Dedifferentiated amniotic fluid mesenchymal stem cell (primary cell): ENCODE results near the gene PRKCI.
"Not testable (repeated sequence)": the region's sequence is repeated elsewhere in the genome, so short reads cannot be mapped to it uniquely, and the experiment has no call there.

Experiments
- DNase-seq: peaks from one replicate; pipeline ENCODE4 v3.0.0-alpha.2; 2016; ENCODE audit errors: extremely low spot score

PRKCI gene

DNA sequence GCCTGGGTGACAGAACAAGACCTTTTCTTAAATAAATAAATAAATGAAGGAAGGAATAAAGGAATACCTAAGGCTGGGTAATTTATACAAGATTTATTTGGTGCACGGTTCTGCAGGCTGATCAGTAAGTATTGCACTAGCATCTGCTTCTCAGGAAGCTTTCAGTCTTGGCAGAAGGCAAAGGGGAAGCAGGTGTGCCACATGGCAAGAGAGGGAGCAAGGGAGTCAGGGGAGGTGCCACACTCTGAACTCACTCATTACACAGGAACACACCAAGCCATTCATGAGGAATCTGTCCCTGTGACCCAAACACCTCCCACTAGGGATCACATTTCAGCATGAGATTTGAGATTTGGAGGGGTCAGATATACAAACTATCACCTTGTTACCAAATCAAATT, 56.4 kb downstream of the PRKCI start:
- DNase-seq: no peak

GRCh38 chr3:170290194-170290593, 68.0 kb downstream of the PRKCI start:
- no peak for DNase-seq

- no peak for DNase-seq
These were observed 73.4 kb downstream of the PRKCI start for GRCh38 chr3:170295586-170295985.

- DNase-seq: no peak
These were observed 74.5 kb downstream of the PRKCI start for GRCh38 chr3:170296703-170297102.

GRCh38 chr3:170301405-170301804, 79.2 kb downstream of the PRKCI start:
- peak; percentile 65 for DNase-seq

GRCh38 chr3:170302008-170302407, 79.8 kb downstream of the PRKCI start:
- no peak for DNase-seq

DNA sequence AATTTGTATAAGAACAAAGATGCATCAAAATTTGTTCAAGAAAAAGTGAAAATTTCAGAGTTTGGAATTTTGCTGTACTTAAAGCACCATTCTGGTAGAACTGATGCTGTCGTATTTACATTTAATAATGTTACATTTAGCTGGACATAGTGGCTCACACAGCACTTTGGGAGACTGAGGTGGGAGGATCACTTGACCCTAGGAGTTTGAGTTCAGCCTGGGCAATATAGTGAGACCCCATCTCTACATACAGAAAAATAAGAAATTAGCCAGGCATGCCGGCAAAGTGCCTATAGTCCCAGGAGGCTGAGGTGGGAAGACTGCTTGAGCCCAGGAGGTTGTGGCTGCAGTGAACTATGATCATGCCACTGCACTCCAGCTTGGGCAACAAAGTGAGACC, 83.8 kb downstream of the PRKCI start:
- DNase-seq: no peak

- no peak for DNase-seq
These were observed 85.6 kb downstream of the PRKCI start for GRCh38 chr3:170307671-170308405.

DNA sequence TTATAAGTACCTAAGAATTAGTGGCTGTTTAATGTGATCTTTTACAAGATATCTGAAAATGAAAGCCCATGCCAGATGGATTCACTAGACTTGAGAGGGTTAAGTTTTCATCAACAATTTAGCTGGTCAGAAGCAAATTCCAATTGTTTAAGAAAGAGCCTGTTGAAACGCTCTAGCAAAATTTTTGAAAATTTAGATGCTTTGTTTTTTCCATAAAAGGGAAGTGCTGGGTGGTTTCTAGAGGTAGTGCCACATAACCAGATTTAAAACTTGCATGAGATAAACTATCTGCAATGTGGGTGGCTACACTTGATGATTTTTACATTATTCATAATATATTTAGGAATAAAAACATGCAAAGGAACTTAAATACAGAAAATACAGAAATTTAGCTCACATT, 86.8 kb downstream of the PRKCI start:
- DNase-seq: peak; percentile 57

- no peak for DNase-seq
These were observed 95.7 kb downstream of the PRKCI start for GRCh38 chr3:170317954-170318353.

DNA sequence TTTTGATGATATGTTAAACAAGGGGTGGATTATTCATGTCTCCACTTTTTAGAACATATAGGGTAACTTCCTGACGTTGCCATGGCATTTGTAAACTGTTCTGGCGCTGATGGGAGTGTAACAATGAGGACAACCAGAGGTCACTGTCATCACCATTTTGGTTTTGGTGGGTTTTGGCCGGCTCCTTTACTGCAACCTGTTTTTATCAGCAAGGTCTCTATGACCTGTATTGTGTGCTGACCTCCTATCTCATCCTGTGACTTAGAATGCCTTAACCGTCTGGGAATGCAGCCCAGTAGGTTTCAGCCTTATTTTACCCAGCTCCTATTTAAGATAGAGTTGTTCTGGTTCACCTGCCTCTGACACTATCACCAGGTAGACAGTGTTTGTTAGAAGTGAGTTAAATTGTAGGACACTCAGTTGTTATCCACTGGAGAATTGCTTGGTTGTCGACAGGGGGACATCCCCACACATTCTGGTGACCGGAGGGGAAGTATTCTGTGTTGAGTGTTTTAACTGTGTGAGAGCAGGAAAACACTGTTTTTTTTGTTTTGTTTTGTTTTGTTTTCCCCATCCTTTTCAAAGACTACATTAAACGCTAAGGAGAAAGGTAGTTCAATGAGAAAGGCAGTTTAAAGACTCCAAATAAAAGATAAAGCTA, 98.4 kb downstream of the PRKCI start:
- DNase-seq: no peak

- no peak for DNase-seq
These were observed 99.3 kb downstream of the PRKCI start for GRCh38 chr3:170321321-170322034.

- no peak for DNase-seq
These were observed 100.5 kb downstream of the PRKCI start for GRCh38 chr3:170322566-170323269.

DNA sequence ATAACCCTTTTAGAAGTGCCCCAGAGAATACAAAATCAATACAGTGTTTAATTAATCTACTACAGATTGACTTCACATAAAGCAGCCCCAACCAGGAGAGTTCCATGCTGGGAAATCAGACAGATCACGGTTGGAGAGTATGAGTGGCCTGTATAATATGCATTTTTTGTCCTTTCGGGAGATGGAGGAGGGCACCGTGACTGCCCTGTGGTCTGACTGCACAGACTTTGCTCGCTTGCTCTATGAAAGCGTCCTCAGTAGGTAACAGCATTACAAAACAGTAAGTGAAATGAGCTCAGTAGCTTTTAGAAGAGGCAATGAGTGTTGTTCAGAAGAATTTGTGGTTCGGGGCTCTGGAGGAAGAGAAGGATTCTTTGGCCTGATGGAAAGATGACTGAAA, 101.1 kb downstream of the PRKCI start:
- DNase-seq: no peak

DNA sequence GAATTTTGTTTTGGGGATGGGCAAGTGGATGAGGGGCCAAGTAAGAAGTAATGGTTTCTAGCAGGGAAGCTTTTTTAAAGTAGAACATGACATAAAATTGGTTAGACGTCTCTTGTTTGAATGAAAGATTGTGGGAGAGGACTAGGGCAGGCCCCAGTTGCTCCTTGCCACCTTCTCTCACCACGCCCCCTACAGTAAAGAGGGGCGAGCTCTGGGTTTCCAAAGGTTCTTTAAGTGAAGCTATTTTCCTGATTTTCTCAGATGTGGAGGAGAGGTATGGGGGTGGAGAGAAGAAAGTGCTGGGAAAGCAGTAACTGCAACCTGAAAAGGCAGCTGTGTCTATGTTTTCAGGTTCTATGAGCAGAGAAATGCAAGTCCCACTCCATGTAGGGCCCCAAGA, 102.7 kb downstream of the PRKCI start:
- no peak for DNase-seq

- no peak for DNase-seq
These were observed 105.0 kb downstream of the PRKCI start for GRCh38 chr3:170327040-170327808.

- not testable (repeated sequence) for DNase-seq
These were observed 105.8 kb downstream of the PRKCI start for GRCh38 chr3:170327868-170328548.

DNA sequence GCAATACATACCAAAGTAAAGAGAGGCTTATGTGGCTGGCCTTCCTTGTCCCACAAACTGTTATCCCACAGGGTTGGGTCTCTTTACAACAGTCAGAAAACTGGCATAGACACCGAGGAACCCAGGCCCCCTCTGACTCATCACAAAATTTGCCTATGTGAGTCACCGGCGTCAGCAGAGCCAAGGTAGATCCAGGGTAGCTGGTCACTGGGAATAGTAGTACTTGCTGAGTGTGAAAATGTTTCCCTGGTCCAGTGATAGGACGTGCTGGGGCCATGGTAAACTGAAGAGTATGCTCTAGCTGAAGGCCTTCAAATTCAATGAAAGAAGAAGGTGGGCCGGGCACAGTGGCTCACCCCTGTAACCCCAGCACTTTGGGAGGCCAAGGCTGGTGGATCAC, 108.1 kb downstream of the PRKCI start:
- DNase-seq: no peak

DNA sequence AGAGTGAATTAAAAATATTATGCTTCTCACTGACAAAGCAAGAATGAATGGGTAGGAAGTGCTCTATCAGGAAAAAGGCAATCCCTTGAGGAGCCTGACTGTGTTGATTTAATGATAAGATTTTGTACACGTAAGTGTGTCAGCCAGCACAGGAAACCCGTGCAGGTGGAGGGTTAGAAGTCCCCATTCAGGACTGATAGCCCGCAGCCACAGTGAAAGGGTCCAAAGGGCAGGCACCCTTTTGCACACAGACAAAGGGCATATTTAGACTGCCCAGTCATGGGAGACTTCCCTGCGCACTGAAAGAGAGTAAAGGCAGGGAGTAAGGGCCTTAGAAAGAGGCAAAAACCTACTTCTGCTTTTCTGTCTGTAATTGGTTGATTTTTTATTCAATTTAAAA, 108.9 kb downstream of the PRKCI start:
- no peak for DNase-seq

DNA sequence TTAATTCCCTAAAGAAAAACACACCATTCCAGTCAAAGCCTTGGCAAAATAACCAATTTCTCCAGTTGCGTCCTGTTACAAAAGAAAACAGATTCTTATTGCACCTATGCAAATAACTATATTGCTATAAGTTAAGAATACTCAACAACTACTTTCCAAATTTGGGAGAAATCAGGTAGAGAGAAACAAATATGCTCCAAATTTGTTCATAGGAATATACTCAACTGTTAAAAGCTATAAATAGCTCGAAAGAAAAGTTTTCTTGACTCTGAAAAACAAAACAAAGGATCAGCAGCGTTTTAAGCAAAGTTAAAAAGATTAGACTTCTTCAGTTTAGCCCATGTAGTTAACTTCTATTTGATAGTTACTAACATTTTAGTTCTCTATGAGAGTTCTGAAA, 115.2 kb downstream of the PRKCI start:
- DNase-seq: no peak
